HG03457 (cell line): ENCODE measurements around the gene DHRS12.

Source experiments
- ATAC-seq: cut with Tn5 transposase; IDR thresholded peaks from one replicate; pipeline ENCODE4 v1.9.1; 2021; ENCODE audit warnings: moderate number of reproducible peaks; ENCODE audit not compliant: unreplicated experiment

The DHRS12 gene, protein sequence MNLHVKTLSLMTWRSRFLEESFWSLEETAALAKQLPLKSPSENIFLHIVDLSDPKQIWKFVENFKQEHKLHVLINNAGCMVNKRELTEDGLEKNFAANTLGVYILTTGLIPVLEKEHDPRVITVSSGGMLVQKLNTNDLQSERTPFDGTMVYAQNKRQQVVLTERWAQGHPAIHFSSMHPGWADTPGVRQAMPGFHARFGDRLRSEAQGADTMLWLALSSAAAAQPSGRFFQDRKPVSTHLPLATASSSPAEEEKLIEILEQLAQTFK

DNA sequence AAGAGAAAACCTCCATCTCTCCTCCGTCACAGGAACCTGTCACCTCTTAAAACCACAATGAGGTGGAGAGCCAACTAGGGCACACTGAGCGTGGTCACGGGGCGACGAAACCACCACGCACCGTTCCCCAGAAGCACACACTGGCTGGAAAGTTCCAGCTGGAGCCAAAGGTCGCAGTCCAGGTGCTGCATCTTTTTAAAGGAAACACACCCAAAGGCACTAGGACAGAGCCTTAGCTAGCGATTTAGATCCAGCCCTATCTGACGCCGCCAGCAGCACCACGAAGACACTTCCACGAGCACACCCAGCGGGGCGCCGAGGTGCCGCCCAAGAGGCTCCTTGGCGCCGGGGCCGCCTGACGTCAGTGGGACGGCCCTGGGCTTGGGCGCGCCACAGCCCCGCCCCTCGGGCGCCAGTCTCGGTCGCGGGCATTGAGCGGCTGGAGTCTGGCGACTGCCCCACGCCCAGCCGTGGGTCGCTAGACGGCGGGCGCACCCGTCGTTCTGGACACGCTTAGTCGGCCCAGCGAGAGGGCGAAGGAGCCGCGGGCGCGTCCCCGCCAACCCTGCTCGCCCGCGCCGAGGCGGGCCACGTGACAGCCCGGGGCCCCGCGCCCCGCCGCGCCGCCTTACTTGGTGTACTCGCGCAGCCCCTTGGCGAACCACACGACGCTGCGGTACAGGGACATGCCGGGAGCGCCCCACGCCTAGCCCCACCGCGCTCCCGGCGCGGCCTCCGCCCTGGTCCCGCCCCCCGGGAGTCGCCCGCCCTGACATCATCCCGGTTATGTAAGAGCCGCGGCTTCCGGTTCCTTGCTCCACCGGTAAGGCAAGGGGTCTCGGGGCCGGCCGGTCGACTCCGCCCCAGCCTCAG lies at the start of gene DHRS12:
TSS of gene DHRS12 (minus strand) at position 742 of the 873 bp plus-strand sequence. CDS start 4,504 bp downstream, outside the sequence.
- ATAC-seq: peak; percentile 74

DNA sequence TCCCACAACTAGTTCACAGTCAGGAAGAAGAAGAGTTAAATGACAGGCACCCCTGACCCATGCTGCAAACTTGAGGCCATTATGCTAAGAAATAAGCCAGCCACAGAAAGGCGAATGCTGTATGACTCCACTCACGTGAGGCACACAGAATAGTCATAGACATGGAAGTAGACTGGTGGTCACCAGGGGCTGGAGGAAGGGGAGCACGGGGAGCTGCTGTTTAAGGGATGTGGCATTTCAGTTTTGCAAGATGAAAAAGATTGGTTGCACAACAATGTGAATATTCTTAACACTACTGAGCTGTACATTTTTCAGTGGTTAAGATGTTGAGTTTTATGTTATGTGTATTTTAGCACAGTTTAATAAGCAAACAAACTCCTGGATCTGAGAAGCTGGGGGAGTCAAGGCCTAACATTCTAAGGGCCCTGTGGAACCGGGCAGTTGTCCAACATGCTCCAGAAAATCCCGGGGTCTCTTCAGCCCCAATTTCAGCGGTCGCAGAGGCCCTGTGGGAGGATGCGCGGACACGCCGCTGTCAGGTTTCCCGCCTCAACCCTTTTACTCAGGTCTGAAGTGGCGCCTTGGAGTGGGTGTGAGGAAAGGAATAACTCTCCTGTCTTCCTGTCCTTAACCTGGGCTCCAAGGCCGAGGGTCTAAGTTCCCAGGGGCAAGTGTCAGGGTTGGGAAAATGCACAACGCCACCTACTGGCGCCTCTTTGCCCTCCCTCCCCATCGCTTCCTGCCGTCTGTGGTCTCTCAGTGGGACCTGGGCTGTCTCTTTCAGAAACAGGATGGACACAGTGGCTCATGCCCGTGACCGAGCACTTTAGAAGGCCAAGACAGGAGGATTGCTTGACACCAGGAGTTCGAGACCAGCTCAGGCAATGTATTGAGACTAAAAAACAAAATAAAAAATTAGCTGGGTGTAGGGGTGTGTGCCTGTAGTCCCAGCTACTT lies 45.5 kb upstream of the DHRS12 start:
- no peak for ATAC-seq

DNA sequence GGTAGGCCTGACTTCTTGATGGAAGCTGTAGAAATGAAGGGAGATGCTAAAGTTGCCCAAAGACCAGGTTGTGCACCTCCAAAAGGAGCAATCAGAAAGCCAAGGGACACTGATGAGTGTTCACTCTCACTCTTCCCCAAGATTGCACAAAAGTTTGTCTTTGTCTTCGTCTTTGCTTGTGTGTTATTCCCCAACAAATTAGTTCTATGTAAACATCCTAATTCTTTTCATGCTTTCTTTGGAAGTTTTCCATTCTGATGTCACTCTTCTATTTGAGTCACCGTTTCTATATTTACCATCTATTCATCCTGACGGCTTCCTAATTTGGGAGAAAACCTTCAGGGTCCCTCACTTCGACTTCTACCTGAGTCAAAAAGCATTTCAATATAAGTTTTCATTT lies 44.7 kb upstream of the DHRS12 start:
- no peak for ATAC-seq

DNA sequence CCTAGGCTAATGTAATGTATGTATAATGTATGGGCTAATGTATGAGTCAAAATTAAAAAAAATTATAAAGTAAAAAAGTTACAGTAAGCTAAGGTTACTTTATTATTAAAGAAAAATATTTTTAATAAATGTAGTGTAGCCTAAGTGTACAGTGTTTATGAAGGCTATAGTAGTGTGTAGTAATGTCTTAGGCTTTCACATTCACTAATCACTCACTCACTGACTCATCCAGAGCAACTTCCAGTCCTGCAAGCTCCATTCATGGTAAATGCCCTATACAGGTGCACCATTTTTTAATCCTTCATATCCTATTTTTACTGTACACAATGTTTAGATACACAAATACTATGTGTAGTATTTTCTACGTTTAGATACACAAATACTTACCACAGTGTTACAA lies 42.8 kb upstream of the DHRS12 start:
- ATAC-seq: no peak

DNA sequence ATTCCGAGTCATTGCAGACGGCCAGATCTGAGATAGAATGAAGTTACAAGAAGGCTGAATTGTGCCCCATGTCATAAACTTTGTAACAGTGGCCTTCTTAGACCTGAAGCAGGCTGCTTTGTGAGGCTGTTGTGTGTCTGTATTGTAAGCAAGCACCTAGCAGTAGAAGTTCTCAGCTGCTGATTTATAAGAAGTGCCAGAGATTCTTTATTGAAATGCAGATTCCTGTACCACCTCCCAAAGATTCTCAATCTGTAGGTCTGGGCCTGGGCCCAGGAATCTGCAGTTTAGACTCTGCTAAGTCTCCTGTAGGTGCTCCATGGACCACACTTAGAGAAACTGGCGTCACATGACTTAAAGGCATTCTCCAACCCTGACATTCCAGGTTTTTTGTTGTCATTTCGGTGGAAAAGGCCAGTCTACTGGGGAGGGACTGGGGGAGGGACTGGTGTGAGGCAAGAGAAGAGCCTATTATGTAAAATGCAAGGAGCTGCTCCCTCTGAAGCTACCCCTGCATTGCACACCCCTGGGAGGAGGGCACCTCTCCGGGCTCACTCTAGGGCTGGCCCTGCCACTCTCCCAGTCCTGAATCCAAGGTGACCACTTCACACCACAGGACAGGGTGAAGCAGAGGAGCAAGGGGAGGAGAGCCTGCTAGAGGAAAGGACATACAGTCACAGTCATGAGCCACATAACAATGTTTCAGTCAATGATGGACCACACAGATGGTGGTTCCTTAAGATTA lies 41.8 kb upstream of the DHRS12 start:
- no peak for ATAC-seq

DNA sequence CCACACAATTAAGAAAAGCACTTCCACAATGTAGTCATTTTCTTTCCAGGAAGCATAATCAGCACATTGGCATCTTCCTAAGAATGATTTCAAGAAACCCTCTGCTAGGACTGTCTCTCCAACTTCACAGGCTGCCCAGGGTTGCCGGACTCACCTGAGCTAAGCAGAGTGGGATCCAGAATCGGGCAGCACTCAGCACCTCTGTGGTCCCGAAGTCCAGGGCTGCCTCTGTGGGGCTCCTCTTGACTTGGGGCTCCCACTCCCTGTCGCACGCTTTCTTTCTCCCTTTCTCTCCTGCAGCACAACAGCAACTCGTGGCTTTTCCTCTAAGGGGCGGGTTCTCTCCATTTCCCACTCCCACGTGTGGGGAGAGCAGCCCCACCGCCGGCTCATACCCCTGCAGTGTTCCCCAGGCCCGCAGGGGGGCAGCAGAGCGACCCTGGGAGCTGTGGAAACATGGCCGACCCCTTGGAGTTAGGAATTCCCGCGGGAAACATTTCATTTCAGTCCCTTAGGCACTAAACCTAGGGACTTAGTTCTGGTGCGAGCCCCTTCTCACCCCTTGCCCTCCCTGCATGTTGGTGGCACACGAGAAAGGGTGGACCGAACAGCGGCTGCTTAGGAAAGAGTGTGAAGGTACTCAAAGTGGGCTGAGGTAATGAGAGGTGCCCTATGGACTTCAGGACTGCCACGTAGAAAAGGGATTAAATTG lies 41.1 kb upstream of the DHRS12 start, which contains the start of gene TMEM272:
TSS of gene TMEM272 (minus strand) at position 316 of the 712 bp plus-strand sequence. CDS start 6,647 bp downstream, outside the sequence.
- ATAC-seq: peak; percentile 59

DNA sequence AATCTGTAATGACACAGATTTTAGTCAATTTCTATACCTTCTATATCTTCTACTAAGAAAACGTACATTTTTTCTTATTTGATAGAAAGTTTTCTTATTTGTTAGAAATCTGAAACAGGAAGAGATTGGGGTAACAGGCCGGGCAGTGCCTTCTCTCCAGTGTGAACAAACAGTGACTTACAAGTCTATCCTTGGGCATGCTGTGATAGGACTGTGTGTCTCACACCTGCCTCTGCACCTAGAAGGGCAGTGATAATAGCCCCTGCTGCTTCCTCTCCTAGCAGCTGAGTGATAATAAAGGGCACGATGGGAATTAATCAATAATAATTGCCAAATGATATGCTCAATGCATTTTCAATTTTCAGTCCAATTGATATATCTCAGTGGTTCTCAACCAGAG lies 39.6 kb upstream of the DHRS12 start:
- ATAC-seq: no peak

DNA sequence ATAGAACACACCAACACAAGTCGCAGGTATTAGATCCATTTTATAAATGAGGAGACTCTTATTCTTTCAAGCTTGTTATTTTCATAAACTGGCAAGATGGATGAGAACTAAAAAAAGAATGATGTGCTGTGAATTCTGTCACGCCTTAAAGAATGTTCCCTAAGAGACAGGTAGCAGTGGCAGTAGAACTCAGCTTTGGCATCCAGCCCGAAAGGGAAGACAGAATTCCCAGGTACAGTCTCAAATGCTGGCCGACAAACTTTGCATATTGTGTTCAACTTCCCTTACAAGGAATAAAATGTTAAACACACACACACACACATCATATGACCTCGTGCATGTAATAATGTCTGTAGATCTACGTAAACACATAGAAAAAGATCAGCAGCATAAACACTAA lies 37.8 kb upstream of the DHRS12 start:
- no peak for ATAC-seq

DNA sequence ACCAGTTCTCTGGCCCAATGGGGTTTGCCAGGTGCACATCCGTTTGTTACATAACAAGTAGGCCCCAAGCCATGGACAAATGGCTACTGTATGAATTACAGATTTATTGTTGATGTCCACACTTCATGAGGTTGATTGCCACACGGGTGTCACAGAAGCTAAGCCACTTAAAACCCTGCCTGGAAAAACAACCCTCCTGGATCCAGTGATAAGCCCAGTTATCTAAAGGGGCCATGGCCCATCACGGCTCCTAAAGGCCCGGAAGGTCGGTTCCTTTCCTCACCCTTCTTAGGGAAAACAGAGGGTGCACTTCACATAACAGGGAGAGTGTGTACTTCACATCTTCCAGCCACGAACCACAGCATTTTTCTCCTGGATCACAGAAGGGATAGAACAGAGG lies 37.0 kb upstream of the DHRS12 start:
- ATAC-seq: no peak

DNA sequence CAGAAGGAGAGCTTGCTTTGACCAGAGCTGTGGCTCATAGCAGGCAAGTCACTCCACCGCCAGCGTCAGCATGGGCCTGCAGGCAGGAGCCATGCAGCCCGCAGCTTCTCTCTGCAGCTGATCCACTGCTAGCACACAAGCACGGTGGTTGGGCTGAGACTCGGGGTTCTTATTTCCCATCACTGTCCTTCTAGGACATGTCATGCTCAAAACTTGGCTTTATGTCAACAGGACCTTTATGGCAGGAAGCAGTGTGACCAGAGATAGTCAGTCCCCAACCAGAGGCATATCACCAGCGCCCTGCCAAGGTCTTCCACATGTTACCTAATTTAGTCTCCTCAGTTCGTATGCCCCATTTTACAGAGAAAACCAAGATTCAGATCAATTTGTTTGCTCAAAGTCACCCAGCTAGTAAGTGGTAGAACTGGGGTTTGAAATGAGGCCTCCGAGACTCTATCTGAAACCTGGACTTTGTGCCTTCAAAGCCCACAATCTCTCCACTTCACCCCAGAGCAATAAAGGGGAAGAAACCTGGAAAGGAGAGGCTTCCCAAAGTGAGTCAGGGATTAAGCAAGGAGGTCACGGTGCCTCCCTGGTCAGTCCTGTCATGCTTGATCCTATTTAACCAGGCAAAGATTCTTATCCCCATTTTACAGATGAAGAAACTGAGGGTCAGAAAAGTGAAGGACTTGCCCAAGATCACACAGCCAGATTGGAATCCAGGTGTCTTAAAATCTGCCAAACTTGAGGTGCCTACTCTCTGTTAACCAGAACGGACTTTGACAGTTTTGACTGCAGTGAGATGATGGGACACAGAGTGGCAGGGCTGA lies 36.0 kb upstream of the DHRS12 start:
- ATAC-seq: no peak

DNA sequence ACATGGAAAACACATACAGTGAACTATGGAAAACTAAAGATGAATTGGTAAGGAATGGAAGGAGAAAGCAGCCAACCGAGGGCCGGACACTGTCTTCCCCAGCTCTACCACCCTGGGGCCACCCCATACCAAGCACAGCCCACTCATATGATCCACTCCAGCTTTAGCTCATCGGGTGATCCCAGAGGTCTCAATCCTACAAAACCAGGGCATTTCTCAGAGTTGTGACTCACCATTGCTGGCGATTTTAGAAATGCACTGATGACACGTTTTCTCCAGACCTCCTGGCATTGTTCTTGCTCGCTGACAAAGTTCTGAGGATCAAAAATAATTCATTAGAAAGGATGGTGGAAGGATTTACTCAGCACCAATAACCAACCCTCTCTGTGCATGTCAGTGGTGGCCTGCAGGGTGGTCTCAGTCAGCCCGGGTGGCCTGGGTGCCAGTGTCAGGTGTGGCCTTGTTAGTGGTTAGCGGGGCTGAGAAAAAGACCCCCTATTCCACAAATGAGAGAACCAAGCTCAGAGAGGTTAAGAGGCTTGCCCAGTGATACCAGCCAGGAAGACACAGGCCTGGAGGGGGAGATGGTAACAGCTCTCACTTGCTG lies 34.4 kb upstream of the DHRS12 start:
- ATAC-seq: no peak

DNA sequence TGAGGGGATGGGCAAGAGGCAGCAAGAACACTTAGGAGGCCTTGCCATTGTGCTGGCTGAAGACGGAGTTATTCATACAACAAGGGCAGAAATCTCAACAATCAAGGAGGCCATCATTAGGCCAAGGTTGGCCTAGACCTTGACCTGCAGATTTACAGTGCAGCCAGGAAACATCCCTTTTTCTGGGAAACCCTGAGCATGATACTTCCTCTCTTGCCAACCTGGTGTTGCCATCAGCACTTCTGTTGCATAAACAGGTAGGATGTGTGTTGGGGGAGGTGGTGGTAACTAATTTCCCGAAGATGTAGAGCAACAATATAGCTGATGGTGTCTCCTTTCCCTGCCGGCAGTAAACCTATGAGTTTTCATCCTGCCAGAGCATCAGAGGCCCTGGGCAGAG lies 33.1 kb upstream of the DHRS12 start:
- ATAC-seq: no peak

DNA sequence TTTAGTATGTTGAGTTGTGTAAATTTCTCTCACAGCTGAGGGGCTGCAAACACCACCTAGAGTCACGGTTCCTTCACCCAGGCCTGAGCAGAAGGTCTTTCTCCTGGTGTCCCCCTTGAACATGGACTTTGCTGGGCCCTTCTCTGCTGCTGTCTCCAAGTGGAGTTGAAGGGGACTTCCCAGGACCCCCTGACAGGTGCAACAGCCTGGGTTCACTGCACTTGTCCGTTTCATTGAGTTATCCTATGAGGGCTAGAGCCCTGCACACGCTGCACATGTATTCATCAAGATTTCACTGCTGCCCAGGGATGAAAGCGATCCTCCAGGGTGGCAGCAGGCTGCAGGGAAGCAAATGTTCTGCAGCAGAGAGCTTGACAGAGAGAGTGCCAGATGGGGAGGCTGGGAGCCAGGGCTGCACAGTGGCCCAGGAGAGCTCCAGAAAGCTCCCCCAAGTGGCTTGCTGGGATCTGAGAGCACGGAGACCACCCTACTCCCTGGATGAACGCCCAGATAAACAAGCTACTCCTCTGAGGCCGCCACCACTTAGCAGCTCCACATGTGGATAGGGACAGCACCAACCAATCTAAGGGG lies 30.7 kb upstream of the DHRS12 start:
- ATAC-seq: no peak

DNA sequence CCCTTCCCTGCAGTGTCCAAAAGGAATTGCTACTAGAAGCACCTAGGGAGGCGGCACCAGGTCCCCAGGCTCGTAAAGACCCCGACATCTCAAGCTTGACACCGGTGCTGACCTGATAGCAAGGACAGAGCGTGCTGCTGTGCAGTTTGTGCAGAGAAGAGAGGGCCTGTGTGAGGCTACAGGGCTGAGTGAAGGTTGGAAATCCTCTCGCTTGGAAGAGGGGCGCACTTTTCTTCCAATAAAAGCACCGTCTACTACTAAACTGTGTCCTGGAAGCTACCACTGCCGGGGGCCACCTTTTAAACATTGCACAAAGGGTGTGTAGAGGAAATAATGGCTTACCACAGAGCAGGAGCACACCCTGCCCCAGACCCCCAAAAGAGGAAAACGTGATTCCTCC lies 30.0 kb upstream of the DHRS12 start:
- ATAC-seq: no peak

DNA sequence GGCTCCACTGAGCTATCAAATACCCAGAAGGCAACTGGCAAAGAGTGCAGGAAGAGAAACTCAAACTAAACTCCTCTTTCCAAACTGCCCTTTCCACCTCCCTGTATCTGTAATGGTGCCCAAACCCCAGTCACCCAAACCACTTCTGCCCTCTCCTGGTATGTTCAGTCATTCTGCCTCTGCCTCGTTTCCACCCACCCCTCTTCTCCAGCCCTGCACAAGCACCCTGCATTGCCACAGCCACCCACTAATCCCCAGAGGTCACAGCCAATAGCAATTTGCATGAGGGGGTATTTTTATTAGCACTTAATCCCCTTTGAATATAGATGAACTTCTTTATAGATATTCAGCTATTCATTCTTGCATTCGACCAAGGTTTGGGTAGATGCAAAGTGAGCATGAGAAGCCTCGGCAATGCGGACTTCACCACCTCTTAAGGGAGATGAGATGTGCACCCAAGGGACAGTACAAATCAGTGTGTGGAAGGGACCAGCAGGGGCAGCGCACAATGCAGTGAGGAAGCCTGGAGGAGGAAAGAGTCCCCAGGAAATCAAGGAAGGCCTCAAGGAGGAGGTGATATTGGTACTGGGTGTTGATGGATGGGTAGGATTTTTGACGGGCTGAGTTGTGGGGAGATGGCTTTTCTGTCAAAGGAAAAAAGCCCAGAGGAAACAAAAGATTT lies 28.6 kb upstream of the DHRS12 start:
- peak; percentile 81 for ATAC-seq

DNA sequence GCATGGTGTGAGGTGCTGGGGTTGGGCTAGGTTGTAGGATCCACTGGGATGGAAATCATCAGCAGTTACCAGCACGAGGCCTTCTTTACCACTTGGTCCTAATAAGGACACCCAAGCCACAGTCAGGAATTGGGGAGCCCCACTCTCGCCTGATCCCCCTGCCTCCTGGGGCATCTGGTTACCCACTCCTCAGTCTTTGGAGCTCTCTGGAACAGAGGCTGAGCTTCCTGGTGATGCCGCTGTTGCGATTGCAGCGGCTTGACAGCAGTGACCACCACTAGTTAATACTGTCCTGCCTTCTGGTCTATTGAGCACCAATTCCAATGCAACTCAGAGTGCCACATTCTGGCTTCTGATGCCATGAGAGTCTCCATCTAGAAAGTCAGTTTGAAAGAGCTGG lies 27.6 kb upstream of the DHRS12 start:
- no peak for ATAC-seq

DNA sequence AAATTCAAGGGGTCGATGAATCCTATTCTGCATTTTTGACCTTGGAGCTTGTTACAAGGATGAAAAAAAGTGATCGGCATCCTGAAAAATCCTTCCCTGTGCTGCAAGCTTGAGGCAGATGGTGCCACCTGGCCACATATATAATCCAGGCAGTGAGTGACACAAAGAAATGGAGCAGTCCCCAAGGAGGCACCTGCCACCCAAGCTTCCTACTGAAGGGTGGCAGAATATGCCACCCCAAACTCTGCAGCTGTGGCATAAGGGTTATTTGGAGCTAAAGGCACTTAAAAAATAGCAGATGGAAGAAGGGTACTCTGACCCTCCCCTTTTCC lies 25.6 kb upstream of the DHRS12 start:
- ATAC-seq: no peak
